Suprapubic skin (tissue), 4 donors: Measurements from ENCODE around the gene SREBF1. TPM values are rescaled to one million over a fixed set of nuclear protein-coding genes. Genes with fewer than 3 reads are reported as not detected.

Source experiments
- DNase-seq, 2 donors: peaks; one replicate each; pipeline ENCODE4 v3.0.0-alpha.2; 2019; ENCODE audit warnings: low spot score in 2 of 2
- H3K27ac ChIP-seq: fragments of 200-600 bp; sonication (generic); one replicate; pipeline ENCODE4 v1.5.1; 2019
- H3K27me3 ChIP-seq: fragments of 200-600 bp; sonication (generic); one replicate; pipeline ENCODE4 v1.5.1; 2019
- H3K36me3 ChIP-seq: fragments of 200-600 bp; sonication (generic); one replicate; pipeline ENCODE4 v1.5.1; 2019
- H3K4me1 ChIP-seq: fragments of 200-600 bp; sonication (generic); one replicate; pipeline ENCODE4 v1.5.1; 2019
- H3K4me3 ChIP-seq: fragments of 200-600 bp; sonication (generic); one replicate; pipeline ENCODE4 v1.5.1; 2019; ENCODE audit warnings: mild to moderate bottlenecking
- H3K9me3 ChIP-seq: fragments of 200-600 bp; sonication (generic); one replicate; pipeline ENCODE4 v1.5.1; 2019
- CTCF ChIP-seq, 2 donors: fragments of 200-600 bp in 1 of 2; fragments of 450-650 bp in 1 of 2; sonication (generic) in 1 of 2; IDR thresholded peaks; one replicate each; pipeline ENCODE4 v1.5.1; 2016 to 2019; ENCODE audit warnings: antibody characterized with exemption in 2 of 2, mild to moderate bottlenecking in 1 of 2, moderate library complexity in 1 of 2
- EP300 ChIP-seq: sonication (generic); formaldehyde crosslinking; IDR thresholded peaks from one replicate; pipeline ENCODE4 v1.6.1; 2017; ENCODE audit warnings: antibody characterized with exemption
- POLR2A ChIP-seq, 2 donors: fragments of 450-650 bp; IDR thresholded peaks; one replicate each; pipeline ENCODE4 v1.6.1; 2017; ENCODE audit warnings: antibody characterized with exemption in 2 of 2, mild to moderate bottlenecking in 2 of 2, moderate library complexity in 2 of 2
- POLR2AphosphoS5 ChIP-seq, 3 donors: sonication (generic); formaldehyde crosslinking; IDR thresholded peaks; one replicate each; pipeline ENCODE4 v1.6.1; 2017; ENCODE audit warnings: antibody characterized with exemption in 3 of 3
- WGBS: methylation state at CpG from one replicate; pipeline ENCODE4 v1.1.5; 2018; 5-methylcytosine and 5-hydroxymethylcytosine counted together
- total RNA-seq, 4 donors: library from RNA; depleted of rRNA; stranded (reverse); fragments of >200 nt; gene quantifications; one replicate each; pipeline ENCODE4 v1.1.0, GENCODE V29; 2016

Gene SREBF1
- total RNA-seq, 4 donors from 2014 or later = 78.1 to 124 (median 91.7) TPM

DNA sequence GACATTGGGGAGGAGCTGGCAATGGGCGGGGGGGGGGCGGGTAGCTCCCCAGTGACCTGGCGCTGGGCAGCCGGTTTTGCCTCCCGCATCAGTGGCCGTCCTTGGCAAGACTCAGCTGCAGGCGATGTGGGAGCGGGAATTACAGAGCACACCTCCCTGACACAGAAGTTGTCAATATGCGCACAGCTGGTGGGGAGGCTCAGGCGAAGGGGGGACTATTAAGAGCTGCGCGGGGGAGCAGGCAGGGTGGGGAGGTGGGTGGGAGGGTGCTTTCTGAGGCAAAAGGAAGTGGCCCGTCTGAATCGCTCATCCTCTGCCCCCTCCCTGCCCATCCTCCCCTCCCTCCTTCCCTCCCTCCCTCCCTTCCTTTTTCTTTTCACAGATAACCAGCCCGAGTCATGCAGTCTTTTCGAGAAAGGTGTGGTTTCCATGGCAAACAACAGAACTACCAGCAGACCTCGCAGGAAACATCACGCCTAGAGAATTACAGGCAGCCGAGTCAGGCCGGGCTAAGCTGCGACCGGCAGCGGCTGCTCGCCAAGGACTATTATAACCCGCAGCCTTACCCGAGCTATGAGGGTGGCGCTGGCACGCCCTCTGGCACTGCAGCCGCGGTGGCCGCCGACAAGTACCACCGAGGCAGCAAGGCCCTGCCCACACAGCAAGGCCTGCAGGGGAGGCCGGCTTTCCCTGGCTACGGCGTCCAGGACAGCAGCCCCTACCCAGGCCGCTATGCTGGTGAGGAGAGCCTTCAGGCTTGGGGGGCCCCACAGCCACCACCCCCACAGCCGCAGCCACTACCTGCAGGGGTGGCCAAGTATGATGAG, 44.0 kb downstream of the SREBF1 start:
- peaks cover 31% of the 10 kb centered on the region for H3K4me1 ChIP-seq
- H3K9me3 ChIP-seq = no peaks in the 10 kb centered on the region
- H3K27ac ChIP-seq = no peak overlapping the region
- WGBS = 39% methylated on average over 15 of the region's 38 CpGs
- H3K36me3 ChIP-seq = peaks cover 50% of the 10 kb centered on the region
- TF ChIP-seq EP300 (no peak), CTCF (IDR thresholded peaks at IDR 0.05) (no peak), POLR2A (IDR thresholded peaks at IDR 0.05) (no peak), POLR2AphosphoS5 (IDR thresholded peaks at IDR 0.05) (no peak)
- no peaks in the 10 kb centered on the region for H3K27me3 ChIP-seq
- H3K4me3 ChIP-seq = no peak overlapping the region
- DNase-seq = no peak

GRCh38 chr17:17792037-17792550, 44.7 kb downstream of the SREBF1 start:
- Histone ChIP-seq H3K4me3 (no peak overlapping the region), H3K27me3 (no peaks in the 10 kb centered on the region), H3K36me3 (peaks cover 43% of the 10 kb centered on the region), H3K4me1 (peaks cover 31% of the 10 kb centered on the region), H3K9me3 (no peaks in the 10 kb centered on the region), H3K27ac (no peak overlapping the region)
- TF ChIP-seq EP300 (no peak), POLR2AphosphoS5 (IDR thresholded peaks at IDR 0.05) (no peak), POLR2A (IDR thresholded peaks at IDR 0.05) (no peak), CTCF (IDR thresholded peaks at IDR 0.05) (no peak)
- DNase-seq = no peak
- WGBS = 71% methylated on average over 12 of the region's 18 CpGs

DNA sequence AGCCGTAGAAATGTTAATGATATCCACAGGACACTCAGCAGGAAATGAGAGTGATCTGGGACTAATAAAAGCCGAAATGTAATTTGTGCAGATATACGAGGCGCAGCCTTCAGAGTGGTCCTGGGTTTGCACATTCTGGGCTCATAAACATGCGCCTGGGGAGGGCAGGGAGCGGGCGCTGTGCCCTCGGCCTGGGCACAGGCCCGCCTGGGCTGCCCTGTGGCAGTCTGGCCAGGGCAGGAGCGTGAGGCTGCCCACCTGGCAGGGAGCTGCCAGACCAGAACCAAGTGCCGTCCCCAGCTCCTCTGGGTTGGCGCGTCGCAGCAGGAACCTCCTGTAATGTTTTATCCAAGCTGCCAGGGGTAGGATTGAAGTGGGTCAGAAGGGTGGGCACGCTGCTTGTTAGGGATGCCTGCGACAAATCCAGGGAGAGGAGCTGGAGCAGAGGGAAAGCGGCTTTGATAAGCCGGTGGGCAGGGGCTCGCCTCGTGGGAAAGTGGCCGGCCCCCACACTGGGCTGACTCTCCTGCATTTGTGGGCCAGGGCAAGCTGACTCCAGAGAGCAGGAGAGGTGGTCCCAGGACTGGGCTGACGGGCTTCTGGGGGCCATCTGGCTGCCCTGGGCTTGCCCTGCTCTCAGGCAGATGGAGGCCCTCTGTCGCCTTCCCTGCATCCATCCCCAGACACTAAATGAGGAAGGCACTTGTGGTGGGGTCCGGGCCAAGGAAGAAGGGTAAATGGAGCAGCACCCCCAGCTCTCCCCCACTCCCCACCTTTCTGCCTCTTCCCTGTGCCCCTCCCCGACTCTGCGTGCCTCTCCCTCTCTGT, 45.9 kb downstream of the SREBF1 start:
- no peak overlapping the region for H3K27ac ChIP-seq
- H3K27me3 ChIP-seq = no peaks in the 10 kb centered on the region
- H3K9me3 ChIP-seq = no peaks in the 10 kb centered on the region
- peaks cover 31% of the 10 kb centered on the region for H3K36me3 ChIP-seq
- TF ChIP-seq CTCF (IDR thresholded peaks at IDR 0.05) (no peak), EP300 (no peak), POLR2AphosphoS5 (IDR thresholded peaks at IDR 0.05) (no peak), POLR2A (IDR thresholded peaks at IDR 0.05) (no peak)
- H3K4me1 ChIP-seq = peaks cover 31% of the 10 kb centered on the region
- DNase-seq = no peak
- WGBS = 82% methylated on average over 26 of the region's 26 CpGs
- H3K4me3 ChIP-seq = no peak overlapping the region

GRCh38 chr17:17789828-17790636, 46.8 kb downstream of the SREBF1 start:
- H3K4me1 ChIP-seq = peaks cover 31% of the 10 kb centered on the region
- no peak overlapping the region for H3K27ac ChIP-seq

More at GRCh38 chr17:17789828-17790636, 46.8 kb downstream of the SREBF1 start:
- H3K9me3 ChIP-seq = no peaks in the 10 kb centered on the region
- no peak for TF ChIP-seq POLR2AphosphoS5 (IDR thresholded peaks at IDR 0.05)
- TF ChIP-seq EP300 = no peak
- no peak for TF ChIP-seq CTCF (IDR thresholded peaks at IDR 0.05)
- TF ChIP-seq POLR2A (IDR thresholded peaks at IDR 0.05) = no peak
- DNase-seq = no peak
- WGBS = 60% methylated on average over 12 of the region's 12 CpGs
- no peak overlapping the region for H3K4me3 ChIP-seq
- H3K36me3 ChIP-seq = peaks cover 23% of the 10 kb centered on the region
- no peaks in the 10 kb centered on the region for H3K27me3 ChIP-seq
